HepG2 (cell line): Measurements from ENCODE around the gene LHFPL2. TPM values are rescaled to one million over a fixed set of nuclear protein-coding genes. Genes with fewer than 3 reads are reported as not detected.
A peak's percentile ranks its signal among the peaks of the same experiment; 100 is the strongest.

Experiments
- ATAC-seq: fragments of 200-7000 bp; cut with Tn5 transposase; 3 replicates; pipeline ENCODE4 v1.9.1; 2020; ENCODE audit warnings: mild to moderate bottlenecking, moderate library complexity
- BruUV-seq: library from RNA; stranded (reverse); fragments of 400-500 nt; replicated peaks from 2 replicates; lab custom pipeline; 2021; lab: Mats Ljungman, UMichigan
- CTCF ChIA-PET: fragments of 300-600 bp; formaldehyde crosslinking; extraction: SDS; loops from one replicate; lab custom pipeline; 2021; ENCODE audit warnings: low total read pairs, inconsistent platforms, low intra/inter-chr PET ratio; lab: Yijun Ruan, JAX
- POLR2A ChIA-PET: fragments of 350-600 bp; sonication (Branson Sonifier 250); formaldehyde crosslinking; loops from one replicate; lab custom pipeline; 2020; ENCODE audit warnings: antibody characterized with exemption, inconsistent platforms; lab: Yijun Ruan, JAX
- DNase-seq: peaks from one replicate; pipeline ENCODE4 v3.0.0-alpha.2; 2015; ENCODE audit warnings: low spot score
- FAIRE-seq: peaks from 3 replicates; lab custom pipeline; 2011; peaks lifted over from hg19 to GRCh38; lab: Jason Lieb, UNC
- H2AFZ ChIP-seq: one replicate; pipeline ENCODE4 v1.6.1; 2011; ENCODE audit warnings: low read length, inconsistent platforms
- H3K27ac ChIP-seq: fragments of 300-600 bp; 3 replicates; pipeline ENCODE4 v1.8.0; 2011; ENCODE audit warnings: mixed run types, mild to moderate bottlenecking, mixed read lengths, low read length, inconsistent platforms; ENCODE audit not compliant: insufficient read depth; ENCODE audit errors: extremely low read length
- H3K27me3 ChIP-seq, 2 experiments: fragments of 200-600 bp in 1 of 2; 2 replicates in 1 of 2; 3 replicates in 1 of 2; pipeline versions ENCODE4 v1.6.0 to v1.8.0; 2011; ENCODE audit warnings: low read length in 2 of 2, mild to moderate bottlenecking in 2 of 2, moderate library complexity in 2 of 2, inconsistent platforms in 1 of 2; ENCODE audit not compliant: insufficient read depth in 2 of 2, control insufficient read depth in 1 of 2
- H3K36me3 ChIP-seq, 2 experiments: fragments of 200-600 bp in 1 of 2; replicated peaks in 1 of 2; 2 replicates in 1 of 2; 3 replicates in 1 of 2; pipeline versions ENCODE4 v1.5.1 to v1.8.0; 2011; ENCODE audit warnings: low read length in 2 of 2, inconsistent platforms in 1 of 2; ENCODE audit not compliant: insufficient read depth in 2 of 2, control insufficient read depth in 1 of 2
- H3K4me1 ChIP-seq: 2 replicates; pipeline ENCODE4 v1.5.1; 2012; ENCODE audit warnings: low read length, inconsistent platforms; ENCODE audit not compliant: insufficient read depth
- H3K4me2 ChIP-seq: 2 replicates; pipeline ENCODE4 v1.6.0; 2011; ENCODE audit warnings: low read depth, low read length, inconsistent platforms
- H3K4me3 ChIP-seq, 3 experiments: fragments of 200-600 bp in 1 of 3; sonication (generic), shearing (Covaris generic) in 1 of 3; replicated peaks in 1 of 3; 2 replicates each; pipeline ENCODE4 v1.5.1; 2011 to 2016; ENCODE audit warnings: low read length in 3 of 3, inconsistent platforms in 2 of 3, low read depth in 2 of 3, mild to moderate bottlenecking in 2 of 3, control low read depth in 1 of 3, mixed read lengths in 1 of 3; ENCODE audit not compliant: insufficient read depth in 1 of 3
- H3K79me2 ChIP-seq: one replicate; pipeline ENCODE4 v1.6.1; 2011; ENCODE audit warnings: low read length, inconsistent platforms; ENCODE audit not compliant: insufficient read depth
- H3K9ac ChIP-seq: 2 replicates; pipeline ENCODE4 v1.6.0; 2011; ENCODE audit warnings: mild to moderate bottlenecking, low read depth, low read length, inconsistent platforms; ENCODE audit not compliant: insufficient read depth
- H3K9me3 ChIP-seq: 2 replicates; pipeline ENCODE4 v1.5.1; 2012; ENCODE audit warnings: mild to moderate bottlenecking, low read length
- H4K20me1 ChIP-seq: 2 replicates; pipeline ENCODE4 v1.6.0; 2011; ENCODE audit warnings: inconsistent platforms, mild to moderate bottlenecking, low read length, moderate library complexity; ENCODE audit not compliant: insufficient read depth
- ATF3 ChIP-seq: sonication (generic); formaldehyde crosslinking; IDR thresholded peaks from 2 replicates; pipeline ENCODE4 v1.4.0; 2020; ENCODE audit warnings: missing genetic modification reagents
- CBX2 ChIP-seq, 2 experiments: fragments of 200-600 bp in 1 of 2; sonication (generic); formaldehyde crosslinking in 1 of 2; IDR thresholded peaks; 2 replicates each; pipeline versions ENCODE4 v1.7.0 to v1.8.1; 2018 to 2022; ENCODE audit warnings: low read depth in 2 of 2, low read length in 1 of 2, mild to moderate bottlenecking in 1 of 2, missing genetic modification reagents in 1 of 2
- ETV6 ChIP-seq: sonication (generic); formaldehyde crosslinking; conservative IDR thresholded peaks from 2 replicates; pipeline ENCODE4 v1.4.0; 2020; ENCODE audit warnings: missing genetic modification reagents
- RBM22 ChIP-seq: fragments of 200-400 bp; formaldehyde crosslinking; optimal IDR thresholded peaks from 2 replicates; pipeline ENCODE3; 2017; ENCODE audit warnings: mild to moderate bottlenecking, low read length, moderate library complexity
- TOPORS ChIP-seq: sonication (generic); formaldehyde crosslinking; IDR thresholded peaks from 2 replicates; pipeline ENCODE4 v1.8.0; 2023; ENCODE audit warnings: mild to moderate bottlenecking, missing genetic modification reagents
- ZMYM3 ChIP-seq: sonication (generic); formaldehyde crosslinking; IDR thresholded peaks from 2 replicates; pipeline ENCODE4 v1.5.1; 2020; ENCODE audit warnings: mild to moderate bottlenecking, missing genetic modification reagents
- ZNF607 ChIP-seq: sonication (generic); formaldehyde crosslinking; IDR thresholded peaks from 2 replicates; pipeline ENCODE4 v1.5.1; 2020; ENCODE audit warnings: missing genetic modification reagents, mild to moderate bottlenecking, borderline replicate concordance
- ZNF777 ChIP-seq: sonication (generic); formaldehyde crosslinking; IDR thresholded peaks from 2 replicates; pipeline ENCODE4 v1.4.0; 2020; ENCODE audit warnings: missing genetic modification reagents
- WGBS: methylation state at CpG from one replicate; pipeline ENCODE4 v1.1.6; 2017; ENCODE audit warnings: low lambda C conversion rate; 5-methylcytosine and 5-hydroxymethylcytosine counted together
- in situ Hi-C: cut with HindIII; loops from 2 replicates; pipeline ENCODE4 v1.10.0; 2017; ENCODE audit warnings: low pct_unique_long_range_greater_than_20kb; ENCODE audit not compliant: extremely low pct_ligation_motif_present
- intact Hi-C: fragments of 100-400 bp; cut with micrococcal nuclease; formaldehyde crosslinking; loops from one replicate; pipeline ENCODE4 v1.10.0; 2022; ENCODE audit not compliant: unreplicated experiment
- polyA plus RNA-seq, 8 experiments: library from polyadenylated mRNA; depleted of rRNA in 3 of 8; stranded (reverse) in 7 of 8; unstranded in 1 of 8; fragments of >200 nt; fragmentation: Illumina TruSeq in 4 of 8; extraction: Trizol in 4 of 8; gene quantifications; 2 replicates each; pipeline versions ENCODE4 v1.2.1 to v1.2.3, GENCODE V29; 2011 to 2016; ENCODE audit warnings: low read depth in 4 of 8, missing spikeins in 1 of 8, mixed read lengths in 1 of 8; ENCODE audit not compliant: insufficient read depth in 1 of 8
- total RNA-seq, 5 experiments: library from RNA; depleted of rRNA; stranded (reverse); fragments of >200 nt; fragmentation: Illumina TruSeq; extraction: Trizol; gene quantifications; 2 replicates each; pipeline ENCODE4 v1.2.3, GENCODE V29; 2016; ENCODE audit warnings: low read depth in 1 of 5
- TF ChIP-seq, protein P1 (sequence below), 2 experiments: IDR thresholded peaks; 2 replicates each; pipeline ENCODE4 v1.6.1; 2011 to 2012; ENCODE audit warnings: low read length in 2 of 2, borderline replicate concordance in 1 of 2, low read depth in 1 of 2, mild to moderate bottlenecking in 1 of 2, moderate library complexity in 1 of 2

Gene LHFPL2
- total and polyA plus RNA-seq, 2 of the 13 experiments (the other 11 are each of a cell fraction or from before 2014, with no cell fraction given): 6.0 to 20.0 TPM

- H3K4me1 ChIP-seq: peaks cover 55% of the 10 kb centered on the region
- DNase-seq (no peak), FAIRE-seq (no peak), ATAC-seq (no peak)
- ChIA-PET CTCF (no interaction called here), POLR2A (no interaction called here)
- no peak overlapping the region for H3K4me3 ChIP-seq
- H3K9me3 ChIP-seq: no peaks in the 10 kb centered on the region
- no peak overlapping the region for H3K4me2 ChIP-seq
- H4K20me1 ChIP-seq: no peaks in the 10 kb centered on the region
- H3K79me2 ChIP-seq: peaks cover 7% of the 10 kb centered on the region
- no peaks in the 10 kb centered on the region for H3K27me3 ChIP-seq
- peaks cover 0 to 25% of the 10 kb centered on the region in 2 experiments for H3K36me3 ChIP-seq
- H3K9ac ChIP-seq: no peak overlapping the region
- no TSS peak for BruUV-seq
- no peak overlapping the region for H2AFZ ChIP-seq
- no peak overlapping the region for H3K27ac ChIP-seq
- intact Hi-C loops (no loop called here), in situ Hi-C loops (no loop called here)
- TF ChIP-seq TOPORS (no peak), ZMYM3 (CRISPR knock-in tag) (no peak), CBX2 (IDR thresholded peaks at IDR 0.05; ENCODE audit: low read depth, low read length) (no peak), CBX2 (CRISPR knock-in tag; IDR thresholded peaks at IDR 0.05; ENCODE audit: low read depth) (no peak), RBM22 (peak; percentile 28)
These were observed 33.8 kb downstream of the LHFPL2 start for GRCh38 chr5:78614816-78615215.

- Histone ChIP-seq H3K9ac (no peak overlapping the region), H3K27ac (no peak overlapping the region), H2AFZ (no peak overlapping the region), H3K4me2 (no peak overlapping the region)
- intact Hi-C loops: no loop called here
- TF ChIP-seq ETV6 (CRISPR knock-in tag) (no peak), ATF3 (CRISPR knock-in tag) (no peak), ZNF777 (CRISPR knock-in tag) (no peak), ZNF607 (CRISPR knock-in tag) (no peak)
- TF ChIP-seq, protein P1, sequence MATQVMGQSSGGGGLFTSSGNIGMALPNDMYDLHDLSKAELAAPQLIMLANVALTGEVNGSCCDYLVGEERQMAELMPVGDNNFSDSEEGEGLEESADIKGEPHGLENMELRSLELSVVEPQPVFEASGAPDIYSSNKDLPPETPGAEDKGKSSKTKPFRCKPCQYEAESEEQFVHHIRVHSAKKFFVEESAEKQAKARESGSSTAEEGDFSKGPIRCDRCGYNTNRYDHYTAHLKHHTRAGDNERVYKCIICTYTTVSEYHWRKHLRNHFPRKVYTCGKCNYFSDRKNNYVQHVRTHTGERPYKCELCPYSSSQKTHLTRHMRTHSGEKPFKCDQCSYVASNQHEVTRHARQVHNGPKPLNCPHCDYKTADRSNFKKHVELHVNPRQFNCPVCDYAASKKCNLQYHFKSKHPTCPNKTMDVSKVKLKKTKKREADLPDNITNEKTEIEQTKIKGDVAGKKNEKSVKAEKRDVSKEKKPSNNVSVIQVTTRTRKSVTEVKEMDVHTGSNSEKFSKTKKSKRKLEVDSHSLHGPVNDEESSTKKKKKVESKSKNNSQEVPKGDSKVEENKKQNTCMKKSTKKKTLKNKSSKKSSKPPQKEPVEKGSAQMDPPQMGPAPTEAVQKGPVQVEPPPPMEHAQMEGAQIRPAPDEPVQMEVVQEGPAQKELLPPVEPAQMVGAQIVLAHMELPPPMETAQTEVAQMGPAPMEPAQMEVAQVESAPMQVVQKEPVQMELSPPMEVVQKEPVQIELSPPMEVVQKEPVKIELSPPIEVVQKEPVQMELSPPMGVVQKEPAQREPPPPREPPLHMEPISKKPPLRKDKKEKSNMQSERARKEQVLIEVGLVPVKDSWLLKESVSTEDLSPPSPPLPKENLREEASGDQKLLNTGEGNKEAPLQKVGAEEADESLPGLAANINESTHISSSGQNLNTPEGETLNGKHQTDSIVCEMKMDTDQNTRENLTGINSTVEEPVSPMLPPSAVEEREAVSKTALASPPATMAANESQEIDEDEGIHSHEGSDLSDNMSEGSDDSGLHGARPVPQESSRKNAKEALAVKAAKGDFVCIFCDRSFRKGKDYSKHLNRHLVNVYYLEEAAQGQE (IDR thresholded peaks at IDR 0.05; ENCODE audit: borderline replicate concordance in 1 of 2, low read depth in 1 of 2, low read length in 2 of 2): no peak
- TF ChIP-seq, all 625 proteins: peak for 0
- Histone ChIP-seq H3K4me1 (peaks cover 55% of the 10 kb centered on the region), H3K4me3 (no peak overlapping the region), H3K79me2 (peaks cover 11% of the 10 kb centered on the region), H4K20me1 (no peaks in the 10 kb centered on the region), H3K27me3 (no peaks in the 10 kb centered on the region), H3K36me3 (peaks cover 0 to 25% of the 10 kb centered on the region in 2 experiments), H3K9me3 (no peaks in the 10 kb centered on the region)
- WGBS: 75% methylated on average over 4 of the region's 4 CpGs
- BruUV-seq: no TSS peak
- DNase-seq: no peak
- ChIA-PET CTCF (no interaction called here), POLR2A (interaction anchor here (1.4 kb wide), 1 partner anchor 9 kb away, joined by 3 read pairs; no protein-coding TSS in a partner anchor)
- in situ Hi-C loops: no loop called here
- no peak for FAIRE-seq
- ATAC-seq: peak; percentile 31; the same call in 1 of the 3 replicates
These were observed 34.8 kb downstream of the LHFPL2 start for GRCh38 chr5:78613756-78614155.
